Measurements from ENCODE around the gene PARL. TPM values are rescaled to one million over a fixed set of nuclear protein-coding genes. Genes with fewer than 3 reads are reported as not detected.

Gene PARL
- total RNA-seq (2022; extraction: Qiagen RNA extraction) = 63.1 to 70.8 TPM (median 67.5 TPM) in 5 replicates

GRCh38 chr3:183884427-183885296 is at the start of gene PARL:
Gene PARL (minus strand): TSS chr3:183884880. CDS start chr3:183884846, 34 bp downstream.

GRCh38 chr3:183825456-183826161 is 59.1 kb downstream of the PARL start, which contains the start of gene MAP6D1:
Gene MAP6D1 (minus strand): TSS chr3:183825577. CDS start chr3:183825547, 30 bp downstream.

Other genes starting within 250 kb of the PARL start
- gene KLHL24, start 249.3 kb downstream of the PARL start, total RNA-seq (2022; extraction: Qiagen RNA extraction) = 5.8 to 10.8 TPM (median 7.5 TPM) in 5 replicates
- gene YEATS2, start 187.1 kb downstream of the PARL start, total RNA-seq (2022; extraction: Qiagen RNA extraction) = 10.1 to 15.1 TPM (median 13.3 TPM) in 5 replicates
- 5.1 to 6.9 TPM (median 6.6 TPM) in 5 replicates for gene MAP6D1, start 59.3 kb downstream of the PARL start, total RNA-seq (2022; extraction: Qiagen RNA extraction)
- gene ABCC5, start 133.0 kb upstream of the PARL start, total RNA-seq (2022; extraction: Qiagen RNA extraction) = 11.5 to 17.2 TPM (median 16.5 TPM) in 5 replicates
- gene HTR3D, start 146.9 kb upstream of the PARL start, total RNA-seq (2022; extraction: Qiagen RNA extraction) = not detected in 5 replicates
- not detected in 5 replicates for gene HTR3C, start 168.2 kb upstream of the PARL start, total RNA-seq (2022; extraction: Qiagen RNA extraction)
- not detected in 5 replicates for gene HTR3E, start 212.2 kb upstream of the PARL start, total RNA-seq (2022; extraction: Qiagen RNA extraction)

All from A549 treated with dexamethasone at 1 μM for 4 hours (cell line).